ENCODE measurements around the gene DCAF15.

Gene DCAF15

GRCh38 chr19:13931391-13932148, 20.7 kb upstream of the DCAF15 start:
- no peak for DNase-seq

DNA sequence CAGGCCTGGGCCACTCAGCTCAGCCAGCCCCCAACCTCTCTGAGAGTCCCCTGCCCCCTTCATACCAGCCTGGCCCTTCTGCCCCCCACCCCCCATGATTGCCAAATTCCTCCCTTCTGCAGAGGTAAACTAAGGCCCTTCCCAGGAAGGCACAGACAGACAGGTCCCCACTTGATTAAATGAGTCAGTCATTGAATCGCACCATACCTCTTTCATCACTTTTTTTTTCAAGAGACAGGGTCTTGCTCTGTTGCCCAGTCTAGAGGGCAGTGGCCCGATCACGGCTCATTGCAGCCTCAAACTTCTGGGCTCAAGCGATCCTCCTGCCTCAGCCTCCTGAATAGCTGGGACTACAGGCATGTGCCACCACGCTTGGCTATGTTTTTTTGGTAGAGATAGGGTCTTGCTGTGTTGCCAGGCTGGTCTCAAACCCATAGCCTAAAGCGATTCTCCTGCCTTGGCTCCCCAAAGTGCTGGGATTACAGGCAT, 20.1 kb upstream of the DCAF15 start:
- DNase-seq: no peak

- DNase-seq: no peak
Measured at GRCh38 chr19:13932911-13933393, 19.4 kb upstream of the DCAF15 start.

DNA sequence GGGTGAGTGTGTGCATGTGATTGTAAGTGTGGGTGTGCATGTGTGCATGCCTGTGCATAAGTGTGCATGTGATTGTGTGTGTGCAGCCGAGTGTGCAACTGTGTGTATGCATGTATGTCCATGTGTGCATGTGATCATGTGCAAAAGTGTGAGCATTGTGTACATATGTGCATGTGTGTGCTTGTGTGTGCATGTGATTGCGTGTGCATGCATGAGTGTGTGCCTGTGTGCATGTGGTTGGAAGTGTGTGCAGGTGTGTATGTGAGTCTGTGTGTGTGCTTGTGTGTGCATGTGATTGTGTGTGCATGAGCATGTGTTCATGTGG, 17.6 kb upstream of the DCAF15 start:
- DNase-seq: no peak

DNA sequence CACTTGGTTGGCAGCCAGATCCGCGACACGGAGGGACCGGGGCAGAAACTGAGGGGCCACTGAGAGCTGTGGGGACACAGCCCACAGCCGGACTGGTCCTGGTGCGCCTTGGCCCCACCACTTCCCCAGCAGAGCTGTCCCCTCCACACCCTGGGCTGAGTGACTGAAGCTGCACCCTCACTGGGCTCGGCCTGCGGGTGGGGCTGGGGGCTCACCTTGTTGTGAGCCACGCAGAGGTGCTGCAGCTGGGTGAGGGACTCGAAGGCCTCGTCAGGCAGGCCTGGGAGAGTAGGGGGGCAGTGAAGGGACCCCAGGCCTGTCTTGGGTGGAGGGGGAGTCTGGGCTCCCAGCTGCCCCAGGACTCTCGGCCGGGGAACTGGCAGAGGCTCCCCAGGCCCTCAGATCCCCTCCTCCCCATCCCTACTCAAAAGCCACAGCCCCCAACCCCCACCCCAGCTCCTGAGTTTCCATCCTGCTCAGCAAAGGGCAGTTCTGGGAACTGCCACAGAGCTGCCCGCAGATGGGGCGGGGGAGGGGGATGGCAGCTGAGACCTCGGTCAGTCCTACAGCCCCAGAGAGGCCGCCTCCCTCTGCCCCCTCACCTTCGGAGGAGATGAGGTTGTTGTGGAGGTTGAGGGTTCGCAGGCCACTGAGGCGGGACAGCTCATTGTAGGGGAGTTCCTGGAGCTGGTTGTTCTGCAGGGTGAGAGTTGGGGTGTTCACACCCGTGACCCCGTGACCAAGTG, 16.4 kb upstream of the DCAF15 start:
- DNase-seq: no peak

DNA sequence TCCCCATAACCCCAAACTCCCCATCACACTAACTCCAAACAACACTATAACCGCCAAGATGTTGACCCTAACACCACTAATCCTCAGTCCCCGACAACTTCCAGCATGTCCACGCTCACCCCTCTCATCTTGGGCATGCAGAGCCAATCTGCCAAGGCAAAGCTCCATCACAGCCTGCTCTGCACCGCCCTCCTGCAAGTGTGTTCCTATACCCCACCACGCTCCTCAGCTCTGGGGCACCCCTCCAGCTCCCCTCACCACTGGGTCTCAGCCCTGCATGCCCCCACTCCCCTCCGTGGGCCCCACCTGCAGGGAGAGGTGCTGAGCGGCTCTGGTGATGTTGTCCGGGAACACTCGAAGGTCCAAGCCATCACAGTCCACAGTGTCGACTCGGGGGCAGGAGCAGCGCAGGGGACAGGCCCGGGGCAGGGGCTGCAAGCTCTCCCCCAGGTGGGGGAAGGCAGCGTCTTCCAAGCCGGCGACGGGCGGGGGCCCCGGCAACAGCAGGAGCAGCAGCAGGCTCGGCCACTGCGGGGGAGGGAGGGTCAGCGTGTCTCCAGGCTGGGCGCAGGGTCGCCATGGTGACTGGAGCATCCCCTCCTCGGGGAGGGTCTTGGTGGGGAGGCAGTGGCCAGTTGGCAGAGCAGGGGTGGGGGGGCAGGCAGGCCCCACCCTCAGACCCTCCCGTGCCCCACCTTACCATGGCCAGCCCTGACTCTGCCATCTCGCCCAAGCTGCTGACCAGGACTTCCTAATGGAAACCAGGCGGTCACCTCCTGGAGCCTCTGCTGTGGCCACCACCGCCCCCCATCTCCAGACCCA, 14.6 kb upstream of the DCAF15 start:
- DNase-seq: no peak

- no peak for DNase-seq
Measured at GRCh38 chr19:13938301-13939064, 13.8 kb upstream of the DCAF15 start, which contains the start of gene PODNL1. TSS of gene PODNL1 (minus strand) at chr19:13938417. CDS start at chr19:13938181, 236 bp downstream.

GRCh38 chr19:13942023-13942684, 10.2 kb upstream of the DCAF15 start:
- no peak for DNase-seq

- no peak for DNase-seq
Measured at GRCh38 chr19:13946414-13946813, 5.9 kb upstream of the DCAF15 start.

- no peak for DNase-seq
Measured at GRCh38 chr19:13951043-13951442, 1.3 kb upstream of the DCAF15 start.

DNA sequence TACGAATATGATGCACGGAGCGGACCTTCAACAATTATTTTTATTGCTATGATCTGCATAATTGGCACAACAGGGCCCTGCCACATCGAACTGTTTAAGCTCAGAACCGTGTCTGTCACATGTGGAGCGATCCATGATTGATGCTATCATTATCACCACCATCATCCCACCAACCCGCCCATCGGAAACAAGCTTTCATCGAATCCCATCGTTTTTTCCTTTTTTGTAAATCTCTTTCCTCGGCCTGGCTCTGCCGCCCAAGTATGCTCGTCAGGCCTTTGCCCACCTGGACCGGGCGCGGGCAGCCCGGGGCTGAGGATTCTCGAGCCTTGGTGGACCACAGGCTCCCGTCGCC, 533 bp upstream of the DCAF15 start:
- DNase-seq: no peak

DNA sequence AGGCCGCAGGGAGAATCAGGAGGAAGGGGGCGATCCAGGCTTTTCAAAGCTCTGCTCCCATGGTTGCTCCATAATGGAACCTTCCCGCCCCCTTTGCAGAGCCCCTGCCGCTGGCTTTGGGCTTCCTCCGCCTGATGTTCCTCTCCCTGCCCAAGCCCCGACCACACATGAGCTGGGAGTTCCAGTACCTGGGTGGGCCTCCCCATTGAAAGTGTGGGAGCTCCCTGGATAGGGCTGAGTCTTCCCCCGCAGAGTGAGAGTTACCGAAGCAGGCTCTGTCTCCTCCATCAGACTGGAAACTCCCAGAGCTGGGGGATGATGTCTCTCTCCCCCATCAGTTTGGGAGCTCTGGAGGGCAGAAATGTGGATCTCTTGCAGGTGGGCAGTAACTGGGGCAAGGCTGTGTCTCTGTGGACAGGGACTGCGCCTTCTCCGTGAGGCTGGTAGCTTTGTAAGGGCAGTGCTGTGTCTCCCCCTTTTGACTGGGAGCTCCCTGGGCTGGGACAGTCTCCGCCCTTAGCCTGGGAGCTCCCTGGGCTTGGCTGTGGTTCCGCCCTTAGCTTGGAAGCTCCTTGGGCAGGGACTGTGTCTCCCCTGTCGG, 722 bp downstream of the DCAF15 start:
- no peak for DNase-seq

DNA sequence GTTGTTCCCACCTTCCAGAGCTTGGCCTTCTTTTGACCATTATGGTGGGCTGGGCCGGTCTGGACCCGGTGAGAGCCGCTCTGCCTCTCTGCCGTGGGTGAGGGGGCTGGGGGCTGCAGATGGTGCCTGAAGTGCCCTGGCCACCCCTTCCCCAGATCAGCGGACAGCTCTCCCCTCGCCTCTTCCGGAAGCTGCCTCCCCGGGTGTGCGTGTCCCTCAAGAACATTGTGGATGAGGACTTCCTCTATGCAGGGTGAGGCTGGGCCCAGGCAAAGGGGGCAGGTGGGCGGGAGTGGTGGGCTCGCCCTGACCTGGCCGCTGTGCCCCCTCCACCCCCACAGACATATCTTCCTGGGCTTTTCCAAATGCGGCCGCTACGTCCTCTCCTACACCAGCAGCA, 1.9 kb downstream of the DCAF15 start:
- no peak for DNase-seq

DNA sequence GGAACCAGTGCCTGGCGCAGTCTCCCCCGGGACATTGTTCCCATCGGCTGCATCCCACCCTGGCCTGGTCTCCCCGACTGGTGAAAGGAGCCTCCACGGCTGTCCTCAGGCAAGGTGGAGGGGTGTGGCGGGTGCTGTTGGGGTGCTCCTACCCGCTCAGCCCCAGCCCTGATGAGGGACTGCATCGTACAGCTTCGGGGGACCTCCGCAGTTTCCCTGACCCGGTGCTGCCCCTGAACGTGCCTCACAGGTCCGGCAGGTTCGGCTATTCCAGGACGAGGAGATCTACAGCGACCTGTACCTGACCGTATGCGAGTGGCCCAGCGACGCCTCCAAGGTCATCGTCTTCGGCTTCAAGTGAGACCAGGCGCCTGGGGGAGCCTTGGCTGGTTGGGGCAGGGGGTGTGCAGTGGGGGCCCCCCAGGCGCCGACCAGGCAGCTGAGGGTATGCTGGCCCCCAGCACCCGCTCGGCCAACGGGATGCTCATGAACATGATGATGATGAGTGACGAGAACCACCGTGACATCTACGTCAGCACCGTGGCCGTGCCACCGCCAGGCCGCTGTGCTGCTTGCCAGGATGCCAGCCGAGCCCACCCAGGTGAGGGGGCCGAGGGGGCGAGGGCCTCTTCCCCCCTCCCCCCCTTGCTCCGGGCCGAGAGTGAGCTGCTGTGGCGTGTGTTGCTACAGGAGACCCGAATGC, 3.5 kb downstream of the DCAF15 start:
- DNase-seq: no peak

DNA sequence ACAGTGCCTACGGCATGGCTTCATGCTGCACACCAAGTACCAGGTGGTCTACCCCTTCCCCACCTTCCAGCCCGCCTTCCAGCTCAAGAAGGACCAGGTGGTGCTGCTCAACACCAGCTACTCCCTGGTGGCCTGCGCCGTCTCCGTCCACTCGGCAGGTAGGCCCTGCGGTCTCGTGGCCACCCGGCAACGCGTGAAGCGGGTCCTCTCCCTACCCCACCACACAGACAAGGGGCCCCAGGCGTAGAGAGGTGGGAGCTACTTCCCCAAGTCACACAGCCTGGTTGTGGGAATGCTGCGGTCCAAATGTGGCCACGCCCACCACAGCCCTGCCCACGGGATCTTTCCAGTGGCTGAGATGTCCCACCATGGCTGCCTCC, 4.0 kb downstream of the DCAF15 start:
- no peak for DNase-seq

DNA sequence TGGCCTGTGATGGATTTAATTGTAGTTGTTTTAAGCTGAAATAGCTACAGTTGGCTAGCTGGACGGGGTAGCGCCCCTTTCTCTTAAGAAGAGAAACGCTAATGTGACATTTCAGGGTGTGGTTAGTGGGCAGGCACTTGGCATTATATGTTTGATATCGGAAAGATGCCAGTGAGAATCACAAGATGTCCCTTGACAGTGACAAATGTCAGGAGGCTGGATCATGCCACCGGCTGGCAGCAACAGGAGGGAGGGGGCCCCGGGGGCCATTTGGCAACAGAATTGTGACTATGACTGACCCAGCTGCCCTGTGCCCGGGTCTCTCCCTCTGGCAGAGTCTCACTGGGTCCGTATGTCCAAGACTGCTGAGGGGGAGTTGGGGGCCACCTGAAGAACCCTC, 4.7 kb downstream of the DCAF15 start:
- no peak for DNase-seq

- DNase-seq: no peak
Measured at GRCh38 chr19:13958043-13958442, 5.7 kb downstream of the DCAF15 start.

DNA sequence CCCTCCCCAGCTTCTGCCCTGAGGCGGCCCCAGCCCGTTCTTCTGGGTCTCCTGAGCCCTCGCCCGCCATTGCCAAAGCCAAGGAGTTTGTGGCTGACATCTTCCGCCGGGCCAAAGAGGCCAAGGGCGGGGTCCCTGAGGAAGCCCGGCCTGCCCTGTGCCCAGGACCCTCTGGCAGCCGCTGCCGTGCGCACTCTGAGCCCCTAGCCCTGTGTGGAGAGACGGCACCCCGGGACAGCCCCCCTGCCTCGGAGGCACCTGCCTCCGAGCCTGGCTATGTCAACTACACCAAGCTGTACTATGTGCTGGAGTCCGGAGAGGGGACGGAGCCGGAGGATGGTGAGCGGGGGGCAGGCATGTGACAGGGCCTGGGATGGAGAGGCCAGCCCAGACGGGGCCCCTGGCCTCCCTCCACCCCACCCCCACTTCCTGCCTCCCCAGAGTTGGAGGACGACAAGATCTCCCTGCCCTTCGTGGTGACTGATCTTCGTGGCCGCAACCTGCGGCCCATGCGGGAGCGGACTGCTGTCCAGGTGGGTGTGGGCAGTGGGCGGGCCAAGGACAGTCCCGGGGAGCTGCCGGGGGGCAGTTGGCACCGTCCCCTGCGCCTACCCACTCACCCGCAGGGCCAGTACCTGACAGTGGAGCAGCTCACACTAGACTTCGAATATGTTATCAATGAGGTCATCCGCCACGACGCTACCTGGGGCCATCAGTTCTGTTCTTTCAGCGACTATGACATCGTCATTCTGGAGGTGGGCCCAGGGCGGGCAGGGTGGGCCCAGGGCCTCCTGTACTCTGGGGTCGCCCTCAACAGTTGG, 7.0 kb downstream of the DCAF15 start:
- no peak for DNase-seq

GRCh38 chr19:13959962-13960862, 7.9 kb downstream of the DCAF15 start:
- DNase-seq: no peak

Measured in T-helper 2 cell (primary cell).